Omental fat pad (tissue), 4 donors: Measurements from ENCODE around the gene BANP. TPM values are rescaled to one million over a fixed set of nuclear protein-coding genes. Genes with fewer than 3 reads are reported as not detected.
"Not testable (repeated sequence)": the region's sequence is repeated elsewhere in the genome, so short reads cannot be mapped to it uniquely, and the experiment has no call there.

Experiments used
- ATAC-seq: fragments of 150-250 bp; one replicate; pipeline ENCODE4 v1.9.1; 2016; ENCODE audit warnings: mild to moderate bottlenecking, moderate library complexity; ENCODE audit not compliant: low FRiP score
- DNase-seq: peaks from one replicate; pipeline ENCODE4 v3.0.0-alpha.2; 2019; ENCODE audit warnings: low spot score
- CTCF ChIP-seq, 3 donors: fragments of 450-650 bp; IDR thresholded peaks; one replicate each; pipeline ENCODE4 v1.5.1; 2016 to 2017; ENCODE audit warnings: antibody characterized with exemption in 3 of 3, mild to moderate bottlenecking in 3 of 3, moderate library complexity in 2 of 3
- total RNA-seq, 4 donors: library from RNA; depleted of rRNA; stranded (reverse); fragments of >200 nt; gene quantifications; one replicate each; pipeline ENCODE4 v1.1.0, GENCODE V29; 2016

BANP gene
- total RNA-seq, 4 donors from 2014 or later = 20.5 to 35.8 (median 24.6) TPM

GRCh38 chr16:88039591-88039990, 88.4 kb downstream of the BANP start:
- no peak for DNase-seq
- ATAC-seq = no peak
- TF ChIP-seq CTCF (IDR thresholded peaks at IDR 0.05) = no peak

GRCh38 chr16:88040196-88040876, 89.1 kb downstream of the BANP start:
- DNase-seq, ATAC-seq: not testable (repeated sequence)

GRCh38 chr16:88040877-88041244, 89.6 kb downstream of the BANP start:
- not testable (repeated sequence) for ATAC-seq, DNase-seq

GRCh38 chr16:88041506-88041905, 90.3 kb downstream of the BANP start:
- not testable (repeated sequence) for DNase-seq

GRCh38 chr16:88041986-88042562, 90.8 kb downstream of the BANP start:
- not testable (repeated sequence) for ATAC-seq, DNase-seq

More at GRCh38 chr16:88041506-88041905, 90.3 kb downstream of the BANP start:
- not testable (repeated sequence) for ATAC-seq

- not testable (repeated sequence) for ATAC-seq, DNase-seq
Measured at GRCh38 chr16:88043208-88043910, 92.1 kb downstream of the BANP start.

- ATAC-seq, DNase-seq: not testable (repeated sequence)
Measured at GRCh38 chr16:88044121-88044581, 92.9 kb downstream of the BANP start.

GRCh38 chr16:88045361-88045760, 94.1 kb downstream of the BANP start:
- not testable (repeated sequence) for DNase-seq, ATAC-seq

GRCh38 chr16:88045820-88046303, 94.6 kb downstream of the BANP start:
- TF ChIP-seq CTCF (IDR thresholded peaks at IDR 0.05) = no peak
- ATAC-seq = no peak
- DNase-seq = no peak

GRCh38 chr16:88047462-88047861, 96.2 kb downstream of the BANP start:
- no peak for TF ChIP-seq CTCF (IDR thresholded peaks at IDR 0.05)
- DNase-seq (no peak), ATAC-seq (no peak)
